Keratinocyte (primary cell): ENCODE results near the gene CFAP57.

ENCODE experiments used
- EZH2 ChIP-seq: IDR thresholded peaks from one replicate; pipeline ENCODE4 v1.6.1; 2012; ENCODE audit warnings: inconsistent platforms, mild to moderate bottlenecking, low read length, moderate library complexity
- TF ChIP-seq, protein P1 (sequence below), 3 experiments: IDR thresholded peaks in 1 of 3; conservative IDR thresholded peaks in 1 of 3; optimal IDR thresholded peaks in 1 of 3; 2 replicates in 2 of 3; 3 replicates in 1 of 3; pipeline versions ENCODE3 to v1.5.1; 2011; ENCODE audit warnings: low read length in 3 of 3, mild to moderate bottlenecking in 3 of 3, moderate library complexity in 2 of 3, control low read depth in 1 of 3, inconsistent platforms in 1 of 3; ENCODE audit not compliant: insufficient read depth in 2 of 3; ENCODE audit errors: extremely low read depth in 1 of 3

- TF ChIP-seq EZH2: no peak
- TF ChIP-seq, protein P1, sequence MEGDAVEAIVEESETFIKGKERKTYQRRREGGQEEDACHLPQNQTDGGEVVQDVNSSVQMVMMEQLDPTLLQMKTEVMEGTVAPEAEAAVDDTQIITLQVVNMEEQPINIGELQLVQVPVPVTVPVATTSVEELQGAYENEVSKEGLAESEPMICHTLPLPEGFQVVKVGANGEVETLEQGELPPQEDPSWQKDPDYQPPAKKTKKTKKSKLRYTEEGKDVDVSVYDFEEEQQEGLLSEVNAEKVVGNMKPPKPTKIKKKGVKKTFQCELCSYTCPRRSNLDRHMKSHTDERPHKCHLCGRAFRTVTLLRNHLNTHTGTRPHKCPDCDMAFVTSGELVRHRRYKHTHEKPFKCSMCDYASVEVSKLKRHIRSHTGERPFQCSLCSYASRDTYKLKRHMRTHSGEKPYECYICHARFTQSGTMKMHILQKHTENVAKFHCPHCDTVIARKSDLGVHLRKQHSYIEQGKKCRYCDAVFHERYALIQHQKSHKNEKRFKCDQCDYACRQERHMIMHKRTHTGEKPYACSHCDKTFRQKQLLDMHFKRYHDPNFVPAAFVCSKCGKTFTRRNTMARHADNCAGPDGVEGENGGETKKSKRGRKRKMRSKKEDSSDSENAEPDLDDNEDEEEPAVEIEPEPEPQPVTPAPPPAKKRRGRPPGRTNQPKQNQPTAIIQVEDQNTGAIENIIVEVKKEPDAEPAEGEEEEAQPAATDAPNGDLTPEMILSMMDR (optimal IDR thresholded peaks at IDR 0.05 in 1 of 3, IDR thresholded peaks at IDR 0.05 in 1 of 3, conservative IDR thresholded peaks at IDR 0.05 in 1 of 3; ENCODE audit: extremely low read depth in 1 of 3, insufficient read depth in 2 of 3, low read length in 3 of 3): no peak
Measured at GRCh38 chr1:43284546-43285110, 112.5 kb downstream of the CFAP57 start.
